ENCODE measurements around the gene AIG1. TPM values are rescaled to one million over a fixed set of nuclear protein-coding genes. Genes with fewer than 3 reads are reported as not detected.

Gene AIG1
- total RNA-seq, 1 donor from 2014 or later = 35.2 TPM

- H3K36me3 ChIP-seq (ENCODE audit: insufficient read depth, low read length) = no peaks in the 10 kb centered on the region
- H3K27ac ChIP-seq (ENCODE audit: low read depth, low read length) = no peak overlapping the region
- no peaks in the 10 kb centered on the region for H3K79me2 ChIP-seq (ENCODE audit: insufficient read depth, low read length)
- H3K4me3 ChIP-seq (ENCODE audit: insufficient read depth, low read depth, low read length) = no peak overlapping the region
- Mint-ChIP-seq H3K4me1 (ENCODE audit: low read depth, unreplicated experiment) (peaks cover 5% of the 10 kb centered on the region), H3K4me3 (ENCODE audit: unreplicated experiment) (no peak overlapping the region), H3K27ac (ENCODE audit: unreplicated experiment) (no peak overlapping the region), H3K36me3 (ENCODE audit: low read depth, unreplicated experiment) (no peaks in the 10 kb centered on the region), H3K27me3 (ENCODE audit: low read depth, unreplicated experiment) (no peaks in the 10 kb centered on the region), H3K9me3 (ENCODE audit: unreplicated experiment) (no peaks in the 10 kb centered on the region)
- no peak overlapping the region for H3K9ac ChIP-seq (ENCODE audit: low read length)
- H3K9me3 ChIP-seq (ENCODE audit: insufficient read depth, low read depth, low read length) = no peaks in the 10 kb centered on the region
- H2AFZ ChIP-seq (ENCODE audit: low read depth, low read length) = no peak overlapping the region
- no peaks in the 10 kb centered on the region for H4K20me1 ChIP-seq (ENCODE audit: insufficient read depth, low read length)
- no peaks in the 10 kb centered on the region for H3K4me1 ChIP-seq (ENCODE audit: insufficient read depth, low read length)
- H3K27me3 ChIP-seq (ENCODE audit: insufficient read depth, low read length) = no peaks in the 10 kb centered on the region
- DNase-seq (ENCODE audit: low read depth) = no peak
- FAIRE-seq = no peak
- TF ChIP-seq, protein P1, sequence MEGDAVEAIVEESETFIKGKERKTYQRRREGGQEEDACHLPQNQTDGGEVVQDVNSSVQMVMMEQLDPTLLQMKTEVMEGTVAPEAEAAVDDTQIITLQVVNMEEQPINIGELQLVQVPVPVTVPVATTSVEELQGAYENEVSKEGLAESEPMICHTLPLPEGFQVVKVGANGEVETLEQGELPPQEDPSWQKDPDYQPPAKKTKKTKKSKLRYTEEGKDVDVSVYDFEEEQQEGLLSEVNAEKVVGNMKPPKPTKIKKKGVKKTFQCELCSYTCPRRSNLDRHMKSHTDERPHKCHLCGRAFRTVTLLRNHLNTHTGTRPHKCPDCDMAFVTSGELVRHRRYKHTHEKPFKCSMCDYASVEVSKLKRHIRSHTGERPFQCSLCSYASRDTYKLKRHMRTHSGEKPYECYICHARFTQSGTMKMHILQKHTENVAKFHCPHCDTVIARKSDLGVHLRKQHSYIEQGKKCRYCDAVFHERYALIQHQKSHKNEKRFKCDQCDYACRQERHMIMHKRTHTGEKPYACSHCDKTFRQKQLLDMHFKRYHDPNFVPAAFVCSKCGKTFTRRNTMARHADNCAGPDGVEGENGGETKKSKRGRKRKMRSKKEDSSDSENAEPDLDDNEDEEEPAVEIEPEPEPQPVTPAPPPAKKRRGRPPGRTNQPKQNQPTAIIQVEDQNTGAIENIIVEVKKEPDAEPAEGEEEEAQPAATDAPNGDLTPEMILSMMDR (IDR thresholded peaks at IDR 0.05; ENCODE audit: insufficient read depth, low read depth, low read length) = no peak
- no peak for TF ChIP-seq EZH2 (IDR thresholded peaks at IDR 0.05; ENCODE audit: insufficient read depth, low read length)
- H3K4me2 ChIP-seq (ENCODE audit: low read length) = no peak overlapping the region
Observed at GRCh38 chr6:143369971-143370370, 309.3 kb downstream of the AIG1 start.

GRCh38 chr6:143370812-143371370 is 310.2 kb downstream of the AIG1 start:
- H3K4me1 ChIP-seq (ENCODE audit: insufficient read depth, low read length) = no peaks in the 10 kb centered on the region
- no peaks in the 10 kb centered on the region for H3K9me3 ChIP-seq (ENCODE audit: insufficient read depth, low read depth, low read length)
- FAIRE-seq (no peak), DNase-seq (ENCODE audit: low read depth) (no peak)
- H4K20me1 ChIP-seq (ENCODE audit: insufficient read depth, low read length) = no peaks in the 10 kb centered on the region
- no peak overlapping the region for H3K27ac ChIP-seq (ENCODE audit: low read depth, low read length)
- no peak overlapping the region for H3K4me2 ChIP-seq (ENCODE audit: low read length)
- H3K9ac ChIP-seq (ENCODE audit: low read length) = no peak overlapping the region
- no peaks in the 10 kb centered on the region for H3K27me3 ChIP-seq (ENCODE audit: insufficient read depth, low read length)
- no peak overlapping the region for H2AFZ ChIP-seq (ENCODE audit: low read depth, low read length)
- Mint-ChIP-seq H3K4me3 (ENCODE audit: unreplicated experiment) (no peak overlapping the region), H3K9me3 (ENCODE audit: unreplicated experiment) (no peaks in the 10 kb centered on the region), H3K27ac (ENCODE audit: unreplicated experiment) (no peak overlapping the region), H3K36me3 (ENCODE audit: low read depth, unreplicated experiment) (no peaks in the 10 kb centered on the region), H3K27me3 (ENCODE audit: low read depth, unreplicated experiment) (no peaks in the 10 kb centered on the region), H3K4me1 (ENCODE audit: low read depth, unreplicated experiment) (peaks cover 5% of the 10 kb centered on the region)
- TF ChIP-seq, protein P1 (IDR thresholded peaks at IDR 0.05; ENCODE audit: insufficient read depth, low read depth, low read length) = no peak
- H3K4me3 ChIP-seq (ENCODE audit: insufficient read depth, low read depth, low read length) = no peak overlapping the region
- no peaks in the 10 kb centered on the region for H3K79me2 ChIP-seq (ENCODE audit: insufficient read depth, low read length)
- H3K36me3 ChIP-seq (ENCODE audit: insufficient read depth, low read length) = no peaks in the 10 kb centered on the region

DNA sequence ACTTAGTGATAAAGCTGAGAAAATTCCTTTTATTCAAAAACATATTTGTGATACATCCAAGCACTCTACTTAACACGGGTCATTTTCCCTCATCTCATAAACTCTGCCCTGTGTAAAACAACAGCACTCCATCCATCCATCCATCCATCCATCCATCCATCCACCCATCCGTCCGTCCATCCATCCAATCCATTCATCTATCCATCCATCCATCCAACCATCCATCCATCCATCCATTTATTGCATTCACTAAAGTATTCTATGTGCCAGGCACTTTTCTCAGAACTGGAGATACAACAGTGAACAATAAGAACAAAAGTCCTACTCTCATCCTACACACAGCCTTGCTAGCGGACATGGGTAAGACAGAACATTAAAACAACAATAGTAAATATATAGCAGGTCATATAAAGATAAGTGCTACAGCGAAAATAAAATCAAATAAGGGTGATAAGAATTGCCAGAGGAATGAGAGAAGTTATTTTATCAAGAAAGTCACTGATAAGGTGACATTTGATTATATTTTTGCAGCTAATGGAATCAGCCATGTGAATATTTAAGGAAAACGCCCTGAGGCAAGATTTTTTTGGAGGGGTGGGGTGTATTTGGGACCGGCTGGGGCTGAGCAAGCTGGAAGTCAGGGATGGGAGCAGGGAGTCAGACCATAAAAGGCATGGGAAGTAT is 311.7 kb downstream of the AIG1 start:
- H3K27me3 Mint-ChIP-seq (ENCODE audit: low read depth, unreplicated experiment) = no peaks in the 10 kb centered on the region
- H3K4me3 Mint-ChIP-seq (ENCODE audit: unreplicated experiment) = no peak overlapping the region
- Histone ChIP-seq H2AFZ (ENCODE audit: low read depth, low read length) (no peak overlapping the region), H3K9ac (ENCODE audit: low read length) (no peak overlapping the region), H3K27me3 (ENCODE audit: insufficient read depth, low read length) (no peaks in the 10 kb centered on the region), H3K36me3 (ENCODE audit: insufficient read depth, low read length) (no peaks in the 10 kb centered on the region), H3K79me2 (ENCODE audit: insufficient read depth, low read length) (no peaks in the 10 kb centered on the region), H3K4me3 (ENCODE audit: insufficient read depth, low read depth, low read length) (no peak overlapping the region), H3K4me2 (ENCODE audit: low read length) (no peak overlapping the region), H3K9me3 (ENCODE audit: insufficient read depth, low read depth, low read length) (no peaks in the 10 kb centered on the region), H3K27ac (ENCODE audit: low read depth, low read length) (no peak overlapping the region), H4K20me1 (ENCODE audit: insufficient read depth, low read length) (no peaks in the 10 kb centered on the region), H3K4me1 (ENCODE audit: insufficient read depth, low read length) (no peaks in the 10 kb centered on the region)
- no peaks in the 10 kb centered on the region for H3K9me3 Mint-ChIP-seq (ENCODE audit: unreplicated experiment)
- no peaks in the 10 kb centered on the region for H3K36me3 Mint-ChIP-seq (ENCODE audit: low read depth, unreplicated experiment)
- H3K27ac Mint-ChIP-seq (ENCODE audit: unreplicated experiment) = no peak overlapping the region
- FAIRE-seq (no peak), DNase-seq (ENCODE audit: low read depth) (no peak)
- peaks cover 3% of the 10 kb centered on the region for H3K4me1 Mint-ChIP-seq (ENCODE audit: low read depth, unreplicated experiment)
- no peak for TF ChIP-seq EZH2 (IDR thresholded peaks at IDR 0.05; ENCODE audit: insufficient read depth, low read length)
- TF ChIP-seq, protein P1 (IDR thresholded peaks at IDR 0.05; ENCODE audit: insufficient read depth, low read depth, low read length) = no peak
